Stimulated activated CD8-positive, alpha-beta memory T cell treated with anti-CD3 and anti-CD28 coated beads, Interleukin-2, amount 100 ng/mL, for 1 hour (primary cell): ENCODE measurements around the gene LAMA3.

ENCODE experiments used
- DNase-seq, 2 donors: peaks; one replicate each; pipeline ENCODE4 v3.0.0-alpha.2; 2020; ENCODE audit warnings: low read depth in 2 of 2

The LAMA3 gene

DNA sequence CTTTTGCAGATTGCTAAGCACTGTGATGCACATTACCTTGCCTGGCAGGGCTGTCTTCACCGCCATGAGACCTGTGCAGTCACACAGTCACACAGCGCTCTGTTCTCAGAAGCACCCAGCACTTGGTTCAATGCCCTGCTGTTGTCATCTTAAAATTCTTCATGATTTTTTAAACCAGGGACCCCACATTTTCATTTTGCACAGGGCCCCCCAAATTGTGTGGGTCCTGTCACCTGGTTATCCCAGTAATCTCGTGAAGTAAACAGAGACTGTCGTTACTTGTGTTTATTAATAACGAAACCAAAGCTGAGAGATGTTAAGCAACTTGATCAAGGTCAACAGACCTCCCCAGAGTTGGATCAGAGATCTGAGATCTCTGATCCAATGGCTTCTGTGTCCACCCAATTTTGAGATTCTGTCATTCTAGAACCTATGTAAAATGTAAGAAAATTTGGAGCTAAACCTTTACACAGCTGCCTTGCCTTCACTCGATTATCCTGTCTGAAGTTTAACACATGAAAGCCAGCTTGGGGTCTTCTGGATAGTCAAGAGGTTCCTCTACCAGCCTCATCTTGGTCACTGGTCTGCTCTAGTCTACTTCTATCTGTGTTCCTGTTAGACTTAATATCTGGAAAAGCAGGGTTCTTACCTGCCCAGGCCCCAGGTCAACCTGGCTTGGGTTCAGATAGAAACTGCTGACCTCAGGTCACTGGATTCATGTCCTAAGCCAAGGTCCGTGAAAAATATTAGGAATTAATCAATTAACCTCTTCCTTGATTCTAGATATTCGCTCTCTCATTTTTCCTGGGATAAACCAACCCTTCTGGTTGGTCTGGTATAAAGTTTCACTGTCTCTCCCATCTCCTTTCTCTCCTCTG, 311.6 kb downstream of the LAMA3 start:
- no peak for DNase-seq

GRCh38 chr18:24002479-24002878, 313.2 kb downstream of the LAMA3 start:
- no peak for DNase-seq

GRCh38 chr18:24003288-24003687, 314.0 kb downstream of the LAMA3 start:
- no peak for DNase-seq

DNA sequence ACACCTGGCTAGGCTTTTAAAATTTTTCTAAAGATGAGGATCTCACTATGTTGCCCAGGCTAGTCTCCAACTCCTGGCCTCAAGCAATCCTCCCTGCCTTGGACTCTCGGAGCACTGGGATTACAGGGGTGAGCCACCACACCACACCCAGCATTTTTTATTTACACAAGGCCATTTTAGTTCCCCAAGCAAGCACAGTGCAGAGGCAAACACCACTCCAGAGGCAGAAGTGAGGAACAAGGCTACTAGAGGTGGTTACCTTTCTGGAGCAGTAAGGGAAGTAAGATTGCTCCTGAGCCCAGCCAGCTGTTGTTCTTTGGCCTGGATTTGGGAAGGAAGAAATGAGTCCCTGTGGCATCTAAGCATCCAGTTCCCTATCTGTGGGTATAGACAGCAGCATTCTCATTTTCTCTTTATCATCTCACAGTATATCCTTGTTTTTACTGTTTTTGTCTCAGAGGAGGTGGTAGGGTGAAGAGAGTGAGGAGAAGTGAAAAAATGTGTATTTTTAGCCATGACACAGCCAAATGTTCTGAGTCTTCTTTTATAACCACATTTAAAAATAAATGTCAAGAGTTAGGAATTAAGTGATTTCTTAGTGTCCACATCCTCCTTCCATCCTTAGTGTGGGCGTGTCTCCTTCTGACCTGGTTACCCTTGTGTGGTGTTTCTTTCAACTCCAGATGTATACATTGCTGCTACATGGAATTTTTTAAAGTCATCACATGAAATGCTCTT, 314.8 kb downstream of the LAMA3 start:
- no peak for DNase-seq
